Trophoblast cell (in vitro differentiated cells and primary cell): ENCODE data around the gene EML6.

Experiments
- DNase-seq, 2 donors: peaks; one replicate each; pipeline ENCODE4 v3.0.0-alpha.2; 2016
- H2AFZ ChIP-seq: 2 replicates; pipeline ENCODE4 v1.6.1; 2013; ENCODE audit warnings: low read length, moderate library complexity, mild to moderate bottlenecking; ENCODE audit not compliant: insufficient read depth, poor library complexity
- H2AK5ac ChIP-seq: 2 replicates; pipeline ENCODE4 v1.6.1; 2013; ENCODE audit warnings: mild to moderate bottlenecking, low read length
- H2BK120ac ChIP-seq: 2 replicates; pipeline ENCODE4 v1.6.1; 2013; ENCODE audit warnings: low read length, mild to moderate bottlenecking, moderate library complexity; ENCODE audit not compliant: insufficient read depth, poor library complexity
- H2BK12ac ChIP-seq: 2 replicates; pipeline ENCODE4 v1.6.1; 2013; ENCODE audit warnings: mild to moderate bottlenecking, low read length, moderate library complexity
- H2BK5ac ChIP-seq: 2 replicates; pipeline ENCODE4 v1.6.1; 2013; ENCODE audit warnings: low read length, low read depth, moderate library complexity, mild to moderate bottlenecking; ENCODE audit not compliant: poor library complexity
- H3K14ac ChIP-seq: 2 replicates; pipeline ENCODE4 v1.6.1; 2013; ENCODE audit warnings: mild to moderate bottlenecking, low read length
- H3K18ac ChIP-seq: 2 replicates; pipeline ENCODE4 v1.6.1; 2013; ENCODE audit warnings: mild to moderate bottlenecking, low read length
- H3K23ac ChIP-seq: 2 replicates; pipeline ENCODE4 v1.6.1; 2013; ENCODE audit warnings: low read length
- H3K27ac ChIP-seq: 2 replicates; pipeline ENCODE4 v1.5.1; 2013; ENCODE audit warnings: low read depth, mild to moderate bottlenecking, inconsistent platforms, low read length, moderate library complexity
- H3K27me3 ChIP-seq: 2 replicates; pipeline ENCODE4 v1.6.1; 2013; ENCODE audit warnings: inconsistent platforms, mild to moderate bottlenecking, low read length, moderate library complexity; ENCODE audit not compliant: insufficient read depth
- H3K36me3 ChIP-seq, 2 experiments: 1 replicate in 1 of 2; 2 replicates in 1 of 2; pipeline ENCODE4 v1.6.1; 2013; ENCODE audit warnings: low read length in 2 of 2, mild to moderate bottlenecking in 2 of 2, moderate library complexity in 1 of 2; ENCODE audit not compliant: insufficient read depth in 2 of 2, control insufficient read depth in 1 of 2
- H3K4ac ChIP-seq: 2 replicates; pipeline ENCODE4 v1.6.1; 2013; ENCODE audit warnings: low read depth, mild to moderate bottlenecking, low read length, moderate library complexity
- H3K4me1 ChIP-seq, 2 experiments: 1 replicate in 1 of 2; 2 replicates in 1 of 2; pipeline ENCODE4 v1.6.1; 2013; ENCODE audit warnings: low read length in 2 of 2, mild to moderate bottlenecking in 2 of 2, moderate library complexity in 1 of 2; ENCODE audit not compliant: insufficient read depth in 2 of 2, control insufficient read depth in 1 of 2
- H3K4me2 ChIP-seq: 2 replicates; pipeline ENCODE4 v1.6.1; 2013; ENCODE audit warnings: inconsistent platforms, mild to moderate bottlenecking, low read length, moderate library complexity
- H3K4me3 ChIP-seq: 2 replicates; pipeline ENCODE4 v1.5.1; 2013; ENCODE audit warnings: mild to moderate bottlenecking, low read depth, low read length, inconsistent platforms
- H3K79me1 ChIP-seq: one replicate; pipeline ENCODE4 v1.6.1; 2013; ENCODE audit warnings: low read length
- H3K79me2 ChIP-seq: 2 replicates; pipeline ENCODE4 v1.6.1; 2013; ENCODE audit warnings: low read length, mild to moderate bottlenecking; ENCODE audit not compliant: control insufficient read depth, insufficient read depth, poor library complexity
- H3K9ac ChIP-seq: 2 replicates; pipeline ENCODE4 v1.6.1; 2013; ENCODE audit warnings: mild to moderate bottlenecking, low read length
- H3K9me3 ChIP-seq: 2 replicates; pipeline ENCODE4 v1.6.1; 2013; ENCODE audit warnings: low read depth, mild to moderate bottlenecking, control low read depth, inconsistent platforms, low read length; ENCODE audit not compliant: insufficient read depth
- H4K12ac ChIP-seq: 2 replicates; pipeline ENCODE4 v1.6.1; 2013; ENCODE audit warnings: low read depth, mild to moderate bottlenecking, low read length, moderate library complexity
- H4K8ac ChIP-seq: 2 replicates; pipeline ENCODE4 v1.6.1; 2013; ENCODE audit warnings: low read depth, mild to moderate bottlenecking, low read length, moderate library complexity
- H4K91ac ChIP-seq: one replicate; pipeline ENCODE4 v1.6.1; 2013; ENCODE audit warnings: low read depth, mild to moderate bottlenecking, low read length, moderate library complexity
- WGBS: extraction: QIAGEN DNeasy Blood & Tissue Kit; methylation state at CpG from one replicate; pipeline ENCODE4 v1.1.7; 2013; ENCODE audit warnings: missing lambda C conversion rate; ENCODE audit not compliant: insufficient read length, insufficient coverage; ENCODE audit errors: extremely low coverage; 5-methylcytosine and 5-hydroxymethylcytosine counted together

Gene EML6

GRCh38 chr2:54939446-54940118, 216.1 kb downstream of the EML6 start:
- H3K79me1 ChIP-seq: no peaks in the 10 kb centered on the region
- no peak overlapping the region for H2BK12ac ChIP-seq
- H3K14ac ChIP-seq: no peak overlapping the region
- no peak overlapping the region for H3K4me2 ChIP-seq
- H3K18ac ChIP-seq: no peak overlapping the region
- no peak for DNase-seq
- no peak overlapping the region for H2AK5ac ChIP-seq
- no peak overlapping the region for H4K8ac ChIP-seq
- no peaks in the 10 kb centered on the region for H3K27me3 ChIP-seq
- H4K12ac ChIP-seq: no peak overlapping the region
- H3K23ac ChIP-seq: no peak overlapping the region
- H3K79me2 ChIP-seq: no peaks in the 10 kb centered on the region
- no peak overlapping the region for H2BK5ac ChIP-seq
- no peak overlapping the region for H3K9ac ChIP-seq
- H3K27ac ChIP-seq: no peak overlapping the region
- no peak overlapping the region for H4K91ac ChIP-seq
- no peak overlapping the region for H2AFZ ChIP-seq
- peaks cover 4% of the 10 kb centered on the region for H3K9me3 ChIP-seq
- WGBS: no CpG with 5 or more reads among the region's 7 CpGs
- no peak overlapping the region for H3K4me3 ChIP-seq
- H3K36me3 ChIP-seq: no peaks in the 10 kb centered on the region
- H2BK120ac ChIP-seq: no peak overlapping the region
- no peaks in the 10 kb centered on the region for H3K4me1 ChIP-seq
- no peak overlapping the region for H3K4ac ChIP-seq

- Histone ChIP-seq H3K14ac (no peak overlapping the region), H3K23ac (no peak overlapping the region), H2BK120ac (no peak overlapping the region), H3K79me1 (no peaks in the 10 kb centered on the region), H3K36me3 (no peaks in the 10 kb centered on the region), H2BK5ac (no peak overlapping the region), H3K4me2 (no peak overlapping the region), H2BK12ac (no peak overlapping the region), H3K27me3 (no peaks in the 10 kb centered on the region), H3K4ac (no peak overlapping the region), H4K91ac (no peak overlapping the region), H4K8ac (no peak overlapping the region), H3K9ac (no peak overlapping the region), H3K4me1 (no peaks in the 10 kb centered on the region), H4K12ac (no peak overlapping the region), H3K9me3 (peaks cover 4% of the 10 kb centered on the region), H3K18ac (no peak overlapping the region), H3K79me2 (no peaks in the 10 kb centered on the region), H2AK5ac (no peak overlapping the region), H2AFZ (no peak overlapping the region), H3K27ac (no peak overlapping the region), H3K4me3 (no peak overlapping the region)
- peak in 1 of 2 donors; percentile 49 for DNase-seq
- no CpG with 5 or more reads among the region's 3 CpGs for WGBS
These were observed 217.3 kb downstream of the EML6 start for GRCh38 chr2:54940723-54941122.

GRCh38 chr2:54941248-54941984, 218.0 kb downstream of the EML6 start:
- Histone ChIP-seq H4K8ac (no peak overlapping the region), H3K23ac (no peak overlapping the region), H4K12ac (no peak overlapping the region), H3K4ac (no peak overlapping the region), H3K4me3 (no peak overlapping the region), H3K4me1 (no peaks in the 10 kb centered on the region), H2BK12ac (no peak overlapping the region), H2AK5ac (no peak overlapping the region), H4K91ac (no peak overlapping the region), H3K18ac (no peak overlapping the region), H3K4me2 (no peak overlapping the region), H3K79me1 (no peaks in the 10 kb centered on the region), H3K14ac (no peak overlapping the region), H2BK120ac (no peak overlapping the region), H3K9me3 (peaks cover 4% of the 10 kb centered on the region), H3K36me3 (no peaks in the 10 kb centered on the region), H2BK5ac (no peak overlapping the region), H3K79me2 (no peaks in the 10 kb centered on the region), H2AFZ (no peak overlapping the region), H3K27ac (no peak overlapping the region), H3K9ac (no peak overlapping the region), H3K27me3 (no peaks in the 10 kb centered on the region)
- no CpG with 5 or more reads among the region's 15 CpGs for WGBS
- no peak for DNase-seq

GRCh38 chr2:54942373-54942772, 218.9 kb downstream of the EML6 start:
- no peak overlapping the region for H3K27ac ChIP-seq
- H2AK5ac ChIP-seq: no peak overlapping the region
- no peaks in the 10 kb centered on the region for H3K79me2 ChIP-seq
- no peak overlapping the region for H2BK12ac ChIP-seq
- no peaks in the 10 kb centered on the region for H3K36me3 ChIP-seq
- H3K4me3 ChIP-seq: no peak overlapping the region
- no peak overlapping the region for H4K91ac ChIP-seq
- no peaks in the 10 kb centered on the region for H3K79me1 ChIP-seq
- no peak overlapping the region for H3K18ac ChIP-seq
- no peak overlapping the region for H4K8ac ChIP-seq
- no peak overlapping the region for H2AFZ ChIP-seq
- H3K4me1 ChIP-seq: no peaks in the 10 kb centered on the region
- H3K27me3 ChIP-seq: no peaks in the 10 kb centered on the region
- H3K9me3 ChIP-seq: peaks cover 4% of the 10 kb centered on the region
- no peak overlapping the region for H2BK120ac ChIP-seq
- H4K12ac ChIP-seq: no peak overlapping the region
- no peak overlapping the region for H3K4ac ChIP-seq
- DNase-seq: no peak
- WGBS: no CpG with 5 or more reads among the region's 5 CpGs
- H3K4me2 ChIP-seq: no peak overlapping the region
- no peak overlapping the region for H3K9ac ChIP-seq
- H2BK5ac ChIP-seq: no peak overlapping the region
- no peak overlapping the region for H3K14ac ChIP-seq
- H3K23ac ChIP-seq: no peak overlapping the region
